WTC11 (cell line): Measurements from ENCODE around the gene GPR176. TPM values are rescaled to one million over a fixed set of nuclear protein-coding genes. Genes with fewer than 3 reads are reported as not detected.

ENCODE experiments used
- ATAC-seq: fragments of 200-7000 bp; cut with Tn5 transposase; 2 replicates; pipeline ENCODE4 v1.10.0; 2021; ENCODE audit warnings: mild to moderate bottlenecking, moderate library complexity
- CTCF ChIA-PET: fragments of 300-600 bp; sonication (Branson Sonifier 250); formaldehyde crosslinking; loops from one replicate; lab custom pipeline; 2021; ENCODE audit warnings: antibody characterized with exemption; lab: Charles Lee
- POLR2A ChIA-PET: fragments of 350-600 bp; sonication (Branson Sonifier 250); formaldehyde crosslinking; loops from one replicate; lab custom pipeline; 2021; ENCODE audit warnings: antibody characterized with exemption; lab: Charles Lee
- DNase-seq: peaks from one replicate; pipeline ENCODE4 v3.0.0; 2021; ENCODE audit warnings: low spot score
- H3K27ac Mint-ChIP-seq: 2 replicates; pipeline ENCODE4 v1.8.0; 2021; ENCODE audit warnings: mixed read lengths
- H3K27me3 Mint-ChIP-seq: 2 replicates; pipeline ENCODE4 v1.8.0; 2021; ENCODE audit warnings: low read depth, mild to moderate bottlenecking, moderate library complexity, mixed read lengths
- H3K36me3 Mint-ChIP-seq: 2 replicates; pipeline ENCODE4 v1.8.0; 2021; ENCODE audit warnings: mixed read lengths
- H3K4me1 Mint-ChIP-seq: 2 replicates; pipeline ENCODE4 v1.8.0; 2022; ENCODE audit warnings: mixed read lengths
- H3K4me3 Mint-ChIP-seq: 2 replicates; pipeline ENCODE4 v1.8.0; 2021; ENCODE audit warnings: mild to moderate bottlenecking, moderate library complexity, mixed read lengths
- H3K9me3 Mint-ChIP-seq: 2 replicates; pipeline ENCODE4 v1.8.0; 2021; ENCODE audit warnings: mixed read lengths
- FOXJ3 ChIP-seq: sonication (generic); formaldehyde crosslinking; IDR thresholded peaks from 2 replicates; pipeline ENCODE4 v1.9.0; 2021; ENCODE audit warnings: missing genetic modification reagents, mild to moderate bottlenecking, borderline replicate concordance
- GABPB1 ChIP-seq: sonication (generic); formaldehyde crosslinking; IDR thresholded peaks from 2 replicates; pipeline ENCODE4 v1.8.1; 2023; ENCODE audit warnings: mild to moderate bottlenecking, missing genetic modification reagents
- TP53 ChIP-seq: sonication (generic); formaldehyde crosslinking; IDR thresholded peaks from 2 replicates; pipeline ENCODE4 v1.8.1; 2023; ENCODE audit warnings: mild to moderate bottlenecking, missing genetic modification reagents
- total RNA-seq: library from RNA; stranded (reverse); gene quantifications from 3 replicates; pipeline ENCODE4 v1.2.3, GENCODE V29; 2021
- TF ChIP-seq, protein P1 (sequence below): fragments of 250-450 bp; sonication (Bioruptor Pico); IDR thresholded peaks from 2 replicates; pipeline ENCODE4 v1.9.0; 2021; ENCODE audit warnings: mild to moderate bottlenecking, borderline replicate concordance
- TF ChIP-seq, protein P2 (sequence below): sonication (generic); formaldehyde crosslinking; IDR thresholded peaks from 2 replicates; pipeline ENCODE4 v1.8.1; 2023; ENCODE audit warnings: mild to moderate bottlenecking, moderate library complexity, missing genetic modification reagents
- TF ChIP-seq, protein P3 (sequence below): sonication (generic); formaldehyde crosslinking; IDR thresholded peaks from 2 replicates; pipeline ENCODE4 v1.8.1; 2023; ENCODE audit warnings: mild to moderate bottlenecking, missing genetic modification reagents, moderate library complexity
- TF ChIP-seq, protein P4 (sequence below): sonication (generic); formaldehyde crosslinking; conservative IDR thresholded peaks from 2 replicates; pipeline ENCODE4 v1.8.1; 2023; ENCODE audit warnings: mild to moderate bottlenecking, low read depth, missing genetic modification reagents, moderate library complexity
- TF ChIP-seq, protein P5 (sequence below): sonication (generic); formaldehyde crosslinking; IDR thresholded peaks from 2 replicates; pipeline ENCODE4 v1.8.1; 2022; ENCODE audit warnings: missing genetic modification reagents, borderline replicate concordance

GPR176 gene
- total RNA-seq, 1 experiment from 2014 or later = 117 TPM

DNA sequence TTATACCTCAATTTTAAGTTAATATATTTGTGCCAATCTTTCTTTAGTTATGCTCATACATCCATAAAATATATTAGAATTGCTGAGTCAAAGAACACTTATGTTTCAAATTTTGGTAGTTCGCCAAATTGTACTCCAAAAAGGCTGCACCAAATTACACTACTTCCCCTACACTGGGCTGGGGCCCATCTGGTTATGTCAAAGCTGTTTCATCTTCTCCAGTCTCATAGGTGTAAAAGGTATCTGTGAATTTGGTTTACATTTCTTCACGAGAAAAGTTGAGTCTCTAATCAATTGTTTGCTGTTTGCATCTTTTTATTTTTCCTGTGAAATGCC, 138.1 kb downstream of the GPR176 start (continued):
- TF ChIP-seq GABPB1 (CRISPR knock-in tag) = no peak
- TF ChIP-seq FOXJ3 (CRISPR knock-in tag) = no peak
- TF ChIP-seq, protein P1, sequence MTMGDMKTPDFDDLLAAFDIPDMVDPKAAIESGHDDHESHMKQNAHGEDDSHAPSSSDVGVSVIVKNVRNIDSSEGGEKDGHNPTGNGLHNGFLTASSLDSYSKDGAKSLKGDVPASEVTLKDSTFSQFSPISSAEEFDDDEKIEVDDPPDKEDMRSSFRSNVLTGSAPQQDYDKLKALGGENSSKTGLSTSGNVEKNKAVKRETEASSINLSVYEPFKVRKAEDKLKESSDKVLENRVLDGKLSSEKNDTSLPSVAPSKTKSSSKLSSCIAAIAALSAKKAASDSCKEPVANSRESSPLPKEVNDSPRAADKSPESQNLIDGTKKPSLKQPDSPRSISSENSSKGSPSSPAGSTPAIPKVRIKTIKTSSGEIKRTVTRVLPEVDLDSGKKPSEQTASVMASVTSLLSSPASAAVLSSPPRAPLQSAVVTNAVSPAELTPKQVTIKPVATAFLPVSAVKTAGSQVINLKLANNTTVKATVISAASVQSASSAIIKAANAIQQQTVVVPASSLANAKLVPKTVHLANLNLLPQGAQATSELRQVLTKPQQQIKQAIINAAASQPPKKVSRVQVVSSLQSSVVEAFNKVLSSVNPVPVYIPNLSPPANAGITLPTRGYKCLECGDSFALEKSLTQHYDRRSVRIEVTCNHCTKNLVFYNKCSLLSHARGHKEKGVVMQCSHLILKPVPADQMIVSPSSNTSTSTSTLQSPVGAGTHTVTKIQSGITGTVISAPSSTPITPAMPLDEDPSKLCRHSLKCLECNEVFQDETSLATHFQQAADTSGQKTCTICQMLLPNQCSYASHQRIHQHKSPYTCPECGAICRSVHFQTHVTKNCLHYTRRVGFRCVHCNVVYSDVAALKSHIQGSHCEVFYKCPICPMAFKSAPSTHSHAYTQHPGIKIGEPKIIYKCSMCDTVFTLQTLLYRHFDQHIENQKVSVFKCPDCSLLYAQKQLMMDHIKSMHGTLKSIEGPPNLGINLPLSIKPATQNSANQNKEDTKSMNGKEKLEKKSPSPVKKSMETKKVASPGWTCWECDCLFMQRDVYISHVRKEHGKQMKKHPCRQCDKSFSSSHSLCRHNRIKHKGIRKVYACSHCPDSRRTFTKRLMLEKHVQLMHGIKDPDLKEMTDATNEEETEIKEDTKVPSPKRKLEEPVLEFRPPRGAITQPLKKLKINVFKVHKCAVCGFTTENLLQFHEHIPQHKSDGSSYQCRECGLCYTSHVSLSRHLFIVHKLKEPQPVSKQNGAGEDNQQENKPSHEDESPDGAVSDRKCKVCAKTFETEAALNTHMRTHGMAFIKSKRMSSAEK = no peak
- TF ChIP-seq, protein P2, sequence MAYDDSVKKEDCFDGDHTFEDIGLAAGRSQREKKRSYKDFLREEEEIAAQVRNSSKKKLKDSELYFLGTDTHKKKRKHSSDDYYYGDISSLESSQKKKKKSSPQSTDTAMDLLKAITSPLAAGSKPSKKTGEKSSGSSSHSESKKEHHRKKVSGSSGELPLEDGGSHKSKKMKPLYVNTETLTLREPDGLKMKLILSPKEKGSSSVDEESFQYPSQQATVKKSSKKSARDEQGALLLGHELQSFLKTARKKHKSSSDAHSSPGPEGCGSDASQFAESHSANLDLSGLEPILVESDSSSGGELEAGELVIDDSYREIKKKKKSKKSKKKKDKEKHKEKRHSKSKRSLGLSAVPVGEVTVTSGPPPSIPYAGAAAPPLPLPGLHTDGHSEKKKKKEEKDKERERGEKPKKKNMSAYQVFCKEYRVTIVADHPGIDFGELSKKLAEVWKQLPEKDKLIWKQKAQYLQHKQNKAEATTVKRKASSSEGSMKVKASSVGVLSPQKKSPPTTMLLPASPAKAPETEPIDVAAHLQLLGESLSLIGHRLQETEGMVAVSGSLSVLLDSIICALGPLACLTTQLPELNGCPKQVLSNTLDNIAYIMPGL = no peak
- TF ChIP-seq, protein P3, sequence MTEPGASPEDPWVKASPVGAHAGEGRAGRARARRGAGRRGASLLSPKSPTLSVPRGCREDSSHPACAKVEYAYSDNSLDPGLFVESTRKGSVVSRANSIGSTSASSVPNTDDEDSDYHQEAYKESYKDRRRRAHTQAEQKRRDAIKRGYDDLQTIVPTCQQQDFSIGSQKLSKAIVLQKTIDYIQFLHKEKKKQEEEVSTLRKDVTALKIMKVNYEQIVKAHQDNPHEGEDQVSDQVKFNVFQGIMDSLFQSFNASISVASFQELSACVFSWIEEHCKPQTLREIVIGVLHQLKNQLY (CRISPR knock-in tag) = no peak

DNA sequence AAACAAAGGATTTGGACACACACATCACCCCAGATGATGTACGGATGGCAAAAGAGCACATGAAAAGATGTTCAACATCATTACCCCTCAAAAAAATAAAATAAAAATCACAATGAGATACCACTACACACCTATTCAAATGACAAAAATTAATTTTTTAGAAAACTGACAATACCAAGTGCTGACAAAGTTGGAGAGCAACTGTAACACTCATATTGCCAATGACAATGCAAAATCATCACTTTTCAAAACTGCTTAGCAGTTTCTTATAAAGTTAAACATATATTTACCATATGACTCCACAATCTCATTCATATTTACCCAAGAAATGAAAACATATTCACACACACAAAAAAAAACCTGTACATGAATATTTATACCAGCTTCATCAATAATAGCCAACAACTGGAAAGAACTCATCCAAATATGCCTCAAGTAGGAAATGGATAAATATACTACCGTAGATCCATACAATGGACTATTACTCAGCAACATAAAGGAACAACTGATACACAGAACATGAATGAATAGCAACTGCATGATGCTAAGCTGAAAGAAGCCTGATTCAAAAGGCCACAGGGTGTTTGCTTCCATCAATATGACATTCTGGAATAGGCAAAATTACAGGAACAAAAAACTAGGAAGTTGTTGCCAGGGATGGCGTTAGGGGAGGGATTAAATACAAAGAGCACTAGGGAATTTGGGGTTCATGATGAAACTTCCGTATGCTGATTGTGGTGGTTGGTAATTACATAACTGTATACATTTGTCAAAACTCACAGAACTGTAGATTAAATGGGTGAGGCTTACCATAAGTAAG, 138.7 kb downstream of the GPR176 start:
- Mint-ChIP-seq H3K4me1 (peaks cover 51% of the 10 kb centered on the region), H3K27ac (no peak overlapping the region), H3K4me3 (peak overlapping the region; percentile 79), H3K9me3 (peaks cover 8% of the 10 kb centered on the region), H3K27me3 (no peaks in the 10 kb centered on the region; the same call in 1 of the 2 replicates), H3K36me3 (no peaks in the 10 kb centered on the region)
- 0 out of 2 replicates have a peak, but pooled peaks have one; percentile 20 for TF ChIP-seq TP53 (CRISPR knock-in tag)
- TF ChIP-seq, protein P4, sequence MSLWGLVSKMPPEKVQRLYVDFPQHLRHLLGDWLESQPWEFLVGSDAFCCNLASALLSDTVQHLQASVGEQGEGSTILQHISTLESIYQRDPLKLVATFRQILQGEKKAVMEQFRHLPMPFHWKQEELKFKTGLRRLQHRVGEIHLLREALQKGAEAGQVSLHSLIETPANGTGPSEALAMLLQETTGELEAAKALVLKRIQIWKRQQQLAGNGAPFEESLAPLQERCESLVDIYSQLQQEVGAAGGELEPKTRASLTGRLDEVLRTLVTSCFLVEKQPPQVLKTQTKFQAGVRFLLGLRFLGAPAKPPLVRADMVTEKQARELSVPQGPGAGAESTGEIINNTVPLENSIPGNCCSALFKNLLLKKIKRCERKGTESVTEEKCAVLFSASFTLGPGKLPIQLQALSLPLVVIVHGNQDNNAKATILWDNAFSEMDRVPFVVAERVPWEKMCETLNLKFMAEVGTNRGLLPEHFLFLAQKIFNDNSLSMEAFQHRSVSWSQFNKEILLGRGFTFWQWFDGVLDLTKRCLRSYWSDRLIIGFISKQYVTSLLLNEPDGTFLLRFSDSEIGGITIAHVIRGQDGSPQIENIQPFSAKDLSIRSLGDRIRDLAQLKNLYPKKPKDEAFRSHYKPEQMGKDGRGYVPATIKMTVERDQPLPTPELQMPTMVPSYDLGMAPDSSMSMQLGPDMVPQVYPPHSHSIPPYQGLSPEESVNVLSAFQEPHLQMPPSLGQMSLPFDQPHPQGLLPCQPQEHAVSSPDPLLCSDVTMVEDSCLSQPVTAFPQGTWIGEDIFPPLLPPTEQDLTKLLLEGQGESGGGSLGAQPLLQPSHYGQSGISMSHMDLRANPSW (CRISPR knock-in tag) = no peak
- no peak for DNase-seq
- no peak for ATAC-seq
- ChIA-PET CTCF (interaction anchor here (1.9 kb wide), 1 partner anchor 95 kb away, joined by 6 read pairs; no protein-coding TSS in a partner anchor), POLR2A (no interaction called here)

DNA sequence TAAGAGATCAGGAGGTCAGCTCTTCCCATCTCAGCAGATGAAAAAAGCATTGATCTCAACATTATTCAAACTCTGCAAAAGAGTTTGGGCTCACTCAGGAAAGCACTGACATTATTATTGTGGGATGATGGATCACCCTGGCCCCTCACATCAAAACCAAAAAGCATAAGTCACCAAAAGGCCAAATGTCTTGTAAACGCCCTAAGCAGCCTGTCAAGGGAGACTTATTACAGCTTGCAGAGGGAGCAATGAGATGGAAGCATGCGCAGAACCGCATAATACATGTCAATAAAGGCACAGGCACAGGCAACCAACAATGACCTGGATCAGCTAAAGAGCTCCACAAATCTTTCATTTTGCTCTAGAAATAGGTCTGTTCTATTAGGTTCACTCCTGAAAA, 142.0 kb downstream of the GPR176 start:
- no peak overlapping the region for H3K4me3 Mint-ChIP-seq
- ChIA-PET CTCF (interaction anchor here (1.9 kb wide), 1 partner anchor 21 kb away, joined by 12 read pairs; no protein-coding TSS in a partner anchor), POLR2A (no interaction called here)
- H3K27ac Mint-ChIP-seq = no peak overlapping the region
- TF ChIP-seq, protein P5, sequence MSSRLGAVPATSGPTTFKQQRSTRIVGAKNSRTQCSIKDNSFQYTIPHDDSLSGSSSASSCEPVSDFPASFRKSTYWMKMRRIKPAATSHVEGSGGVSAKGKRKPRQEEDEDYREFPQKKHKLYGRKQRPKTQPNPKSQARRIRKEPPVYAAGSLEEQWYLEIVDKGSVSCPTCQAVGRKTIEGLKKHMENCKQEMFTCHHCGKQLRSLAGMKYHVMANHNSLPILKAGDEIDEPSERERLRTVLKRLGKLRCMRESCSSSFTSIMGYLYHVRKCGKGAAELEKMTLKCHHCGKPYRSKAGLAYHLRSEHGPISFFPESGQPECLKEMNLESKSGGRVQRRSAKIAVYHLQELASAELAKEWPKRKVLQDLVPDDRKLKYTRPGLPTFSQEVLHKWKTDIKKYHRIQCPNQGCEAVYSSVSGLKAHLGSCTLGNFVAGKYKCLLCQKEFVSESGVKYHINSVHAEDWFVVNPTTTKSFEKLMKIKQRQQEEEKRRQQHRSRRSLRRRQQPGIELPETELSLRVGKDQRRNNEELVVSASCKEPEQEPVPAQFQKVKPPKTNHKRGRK (CRISPR knock-in tag) = no peak
- H3K9me3 Mint-ChIP-seq = peaks cover 8% of the 10 kb centered on the region
- ATAC-seq = no peak
- H3K27me3 Mint-ChIP-seq = no peaks in the 10 kb centered on the region; the same call in 1 of the 2 replicates
- peaks cover 27% of the 10 kb centered on the region for H3K4me1 Mint-ChIP-seq
- H3K36me3 Mint-ChIP-seq = no peaks in the 10 kb centered on the region
- no peak for DNase-seq
